ENCODE data around the gene RNF148. TPM values are rescaled to one million over a fixed set of nuclear protein-coding genes. Genes with fewer than 3 reads are reported as not detected.

Gene RNF148
- polyA plus RNA-seq, 3 donors, result not detected

- 66% methylated on average over 9 of the region's 10 CpGs for WGBS (ENCODE audit: insufficient coverage)
- Histone ChIP-seq H3K4me3 (replicated peaks in 1 of 3; ENCODE audit: low read depth in 2 of 3, low read length in 3 of 3) (no peak overlapping the region), H3K4me1 (ENCODE audit: control insufficient read depth in 1 of 2, insufficient read depth in 2 of 2, low read length in 2 of 2) (no peaks in the 10 kb centered on the region), H4K20me1 (ENCODE audit: insufficient read depth, low read length) (no peaks in the 10 kb centered on the region), H3K79me2 (ENCODE audit: insufficient read depth, low read length) (no peaks in the 10 kb centered on the region), H3K9ac (ENCODE audit: insufficient read depth, low read length, poor library complexity, severe bottlenecking) (no peak overlapping the region), H3K27me3 (ENCODE audit: control insufficient read depth in 2 of 2, insufficient read depth in 2 of 2, low read length in 2 of 2) (no peaks in the 10 kb centered on the region), H3K4me2 (replicated peaks; ENCODE audit: extremely low read depth, low read length, poor library complexity, severe bottlenecking) (no peak overlapping the region), H3K27ac (ENCODE audit: low read depth in 1 of 2, low read length in 2 of 2) (no peak overlapping the region), H2AFZ (ENCODE audit: insufficient read depth, low read depth, low read length, poor library complexity, severe bottlenecking) (no peak overlapping the region), H3K9me3 (replicated peaks in 1 of 2; ENCODE audit: control insufficient read depth in 1 of 2, insufficient read depth in 1 of 2, low read length in 2 of 2) (peaks cover 4 to 20% of the 10 kb centered on the region in 2 donors), H3K36me3 (replicated peaks in 1 of 2; ENCODE audit: control insufficient read depth in 1 of 2, insufficient read depth in 2 of 2, low read length in 2 of 2) (no peaks in the 10 kb centered on the region)
- H3K9me3 Mint-ChIP-seq, result peaks cover 0 to 15% (median 3%) of the 10 kb centered on the region in 7 donors
- H3K4me3 Mint-ChIP-seq, result no peak overlapping the region
- H3K27me3 Mint-ChIP-seq (ENCODE audit: low read depth in 3 of 3), result no peaks in the 10 kb centered on the region
- H3K4me1 Mint-ChIP-seq, result no peaks in the 10 kb centered on the region
- intact Hi-C loops (cut with micrococcal nuclease), result no loop called here
- no peaks in the 10 kb centered on the region for H3K36me3 Mint-ChIP-seq
- TF ChIP-seq CTCF (IDR thresholded peaks at IDR 0.05), result no peak
- no peak for DNase-seq
- H3K27ac Mint-ChIP-seq, result no peak overlapping the region
Observed at GRCh38 chr7:122686360-122686878, 16.3 kb downstream of the RNF148 start.

GRCh38 chr7:122684504-122684903 lies 18.2 kb downstream of the RNF148 start:
- H4K20me1 ChIP-seq (ENCODE audit: insufficient read depth, low read length), result no peaks in the 10 kb centered on the region
- Mint-ChIP-seq H3K4me1 (no peaks in the 10 kb centered on the region), H3K9me3 (peaks cover 0 to 11% (median 3%) of the 10 kb centered on the region in 7 donors), H3K27me3 (ENCODE audit: low read depth in 3 of 3) (no peaks in the 10 kb centered on the region), H3K27ac (no peak overlapping the region), H3K4me3 (no peak overlapping the region), H3K36me3 (no peaks in the 10 kb centered on the region)
- no peak overlapping the region for H2AFZ ChIP-seq (ENCODE audit: insufficient read depth, low read depth, low read length, poor library complexity, severe bottlenecking)
- TF ChIP-seq CTCF (IDR thresholded peaks at IDR 0.05), result no peak
- H3K9me3 ChIP-seq (replicated peaks in 1 of 2; ENCODE audit: control insufficient read depth in 1 of 2, insufficient read depth in 1 of 2, low read length in 2 of 2), result peaks cover 0 to 2% of the 10 kb centered on the region in 2 donors
- H3K27ac ChIP-seq (ENCODE audit: low read depth in 1 of 2, low read length in 2 of 2), result no peak overlapping the region
- H3K4me3 ChIP-seq (replicated peaks in 1 of 3; ENCODE audit: low read depth in 2 of 3, low read length in 3 of 3), result no peak overlapping the region
- H3K36me3 ChIP-seq (replicated peaks in 1 of 2; ENCODE audit: control insufficient read depth in 1 of 2, insufficient read depth in 2 of 2, low read length in 2 of 2), result no peaks in the 10 kb centered on the region
- intact Hi-C loops (cut with micrococcal nuclease), result no loop called here
- no CpG with 5 or more reads among the region's 2 CpGs for WGBS (ENCODE audit: insufficient coverage)
- no peaks in the 10 kb centered on the region for H3K79me2 ChIP-seq (ENCODE audit: insufficient read depth, low read length)
- H3K4me1 ChIP-seq (ENCODE audit: control insufficient read depth in 1 of 2, insufficient read depth in 2 of 2, low read length in 2 of 2), result no peaks in the 10 kb centered on the region
- H3K9ac ChIP-seq (ENCODE audit: insufficient read depth, low read length, poor library complexity, severe bottlenecking), result no peak overlapping the region
- H3K27me3 ChIP-seq (ENCODE audit: control insufficient read depth in 2 of 2, insufficient read depth in 2 of 2, low read length in 2 of 2), result no peaks in the 10 kb centered on the region
- H3K4me2 ChIP-seq (replicated peaks; ENCODE audit: extremely low read depth, low read length, poor library complexity, severe bottlenecking), result no peak overlapping the region
- DNase-seq, result no peak

Measured in CD14-positive monocyte (primary cell).